GM21423 (cell line): ENCODE data around the gene ATG7.
A peak's percentile ranks its signal among the peaks of the same experiment; 100 is the strongest.
"Not testable (repeated sequence)": the region's sequence is repeated elsewhere in the genome, so short reads cannot be mapped to it uniquely, and the experiment has no call there.

Experiments
- ATAC-seq: cut with Tn5 transposase; IDR thresholded peaks from one replicate; pipeline ENCODE4 v1.9.1; 2021; ENCODE audit warnings: mild to moderate bottlenecking, moderate library complexity; ENCODE audit not compliant: unreplicated experiment

ATG7 gene

DNA sequence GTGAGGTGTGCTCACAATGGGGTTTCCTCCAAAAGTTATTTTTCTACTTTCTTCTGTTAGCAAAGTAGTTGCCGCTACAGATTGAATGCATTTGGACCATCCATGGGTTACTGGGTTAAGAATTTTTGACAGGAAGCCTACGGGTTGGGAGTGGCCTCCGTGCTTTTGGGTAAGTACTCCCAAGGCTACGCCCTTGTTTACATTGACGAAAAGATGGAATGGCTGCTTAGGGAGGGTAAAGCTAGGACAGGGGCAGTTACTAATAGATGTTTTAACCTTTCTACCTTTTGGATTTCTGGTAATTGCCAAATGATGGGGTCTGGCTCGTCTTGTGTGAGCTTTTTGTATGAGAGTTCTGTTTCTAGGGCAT lies 20.4 kb upstream of the ATG7 start:
- no peak for ATAC-seq

GRCh38 chr3:11254876-11255275 lies 17.3 kb upstream of the ATG7 start:
- no peak for ATAC-seq

- ATAC-seq = not testable (repeated sequence)
Observed at GRCh38 chr3:11255537-11255936, 16.7 kb upstream of the ATG7 start.

GRCh38 chr3:11258958-11259357 lies 13.2 kb upstream of the ATG7 start:
- no peak for ATAC-seq

GRCh38 chr3:11260460-11260859 lies 11.7 kb upstream of the ATG7 start:
- no peak for ATAC-seq

DNA sequence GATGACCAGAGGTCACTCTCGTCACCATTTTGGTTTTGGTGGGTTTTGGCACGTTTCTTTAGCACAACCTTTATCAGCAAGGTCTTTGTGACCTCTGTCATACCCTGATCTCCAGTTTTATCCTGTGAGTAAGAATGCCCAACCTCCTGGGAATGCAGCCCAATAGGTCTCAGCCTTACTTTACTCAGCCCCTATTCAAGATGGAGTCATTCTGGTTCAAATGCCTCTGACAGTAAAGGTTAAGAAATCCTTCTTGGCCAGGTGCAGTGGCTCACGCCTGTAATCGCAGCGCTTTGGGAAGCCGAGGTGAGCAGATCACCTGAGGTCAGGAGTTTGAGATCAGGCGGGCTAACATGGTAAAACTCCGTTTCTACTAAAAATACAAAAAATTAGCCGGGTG lies 3.2 kb upstream of the ATG7 start:
- ATAC-seq = no peak

DNA sequence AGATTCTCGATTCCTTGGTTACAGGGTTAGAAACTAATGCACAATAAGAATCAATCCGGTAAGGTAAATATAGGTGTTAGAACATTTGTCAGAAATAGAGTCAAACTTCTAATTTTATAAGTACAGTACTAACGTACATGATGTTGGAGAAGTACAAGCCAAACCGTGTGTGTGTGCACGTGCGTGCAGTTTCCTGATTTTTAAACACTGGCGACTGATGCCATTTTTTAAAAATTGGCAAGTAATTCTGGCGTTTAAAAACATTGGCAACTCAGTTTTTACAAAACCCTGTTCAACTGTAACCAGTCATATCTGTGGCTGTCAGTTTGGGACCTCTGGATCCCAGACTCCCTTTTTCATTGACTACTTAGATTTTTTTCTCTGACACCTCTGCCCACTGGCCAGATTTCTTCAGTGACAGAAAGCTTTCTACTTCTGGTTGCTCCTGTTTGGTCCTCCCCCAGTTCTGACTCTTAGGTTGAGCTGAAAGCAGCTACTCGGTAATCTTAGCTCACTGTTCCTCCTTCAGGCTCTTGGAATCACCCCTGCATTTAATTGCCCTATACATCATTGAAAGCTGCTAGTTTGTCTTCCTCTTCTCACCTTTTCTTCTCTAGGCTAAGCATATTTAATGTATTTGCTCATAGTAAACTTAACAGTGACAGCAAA lies 843 bp downstream of the ATG7 start:
- ATAC-seq = no peak

- no peak for ATAC-seq
Observed at GRCh38 chr3:11273891-11274291, 1.7 kb downstream of the ATG7 start.

GRCh38 chr3:11274566-11275142 lies 2.5 kb downstream of the ATG7 start:
- no peak for ATAC-seq

GRCh38 chr3:11275926-11276325 lies 3.7 kb downstream of the ATG7 start:
- no peak for ATAC-seq

DNA sequence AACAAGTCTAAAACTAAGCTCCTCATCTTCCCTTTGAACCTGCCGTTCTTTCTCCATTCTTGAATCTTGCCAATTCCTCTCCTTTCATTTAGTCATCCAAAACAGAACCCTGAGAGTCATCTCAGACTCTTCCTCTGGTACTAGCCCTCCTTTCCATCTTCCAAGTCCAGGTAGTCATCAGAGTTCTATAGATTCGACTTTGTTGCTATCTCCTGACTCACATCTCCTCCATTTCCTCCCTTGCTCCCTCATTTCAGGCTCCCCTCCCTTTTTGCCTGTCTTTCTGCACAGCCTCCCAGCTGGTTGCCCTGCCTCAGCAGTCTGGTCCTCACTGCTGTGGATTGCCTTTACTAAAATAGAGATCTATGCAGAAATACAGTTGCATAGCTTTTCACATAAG lies 4.7 kb downstream of the ATG7 start:
- no peak for ATAC-seq

DNA sequence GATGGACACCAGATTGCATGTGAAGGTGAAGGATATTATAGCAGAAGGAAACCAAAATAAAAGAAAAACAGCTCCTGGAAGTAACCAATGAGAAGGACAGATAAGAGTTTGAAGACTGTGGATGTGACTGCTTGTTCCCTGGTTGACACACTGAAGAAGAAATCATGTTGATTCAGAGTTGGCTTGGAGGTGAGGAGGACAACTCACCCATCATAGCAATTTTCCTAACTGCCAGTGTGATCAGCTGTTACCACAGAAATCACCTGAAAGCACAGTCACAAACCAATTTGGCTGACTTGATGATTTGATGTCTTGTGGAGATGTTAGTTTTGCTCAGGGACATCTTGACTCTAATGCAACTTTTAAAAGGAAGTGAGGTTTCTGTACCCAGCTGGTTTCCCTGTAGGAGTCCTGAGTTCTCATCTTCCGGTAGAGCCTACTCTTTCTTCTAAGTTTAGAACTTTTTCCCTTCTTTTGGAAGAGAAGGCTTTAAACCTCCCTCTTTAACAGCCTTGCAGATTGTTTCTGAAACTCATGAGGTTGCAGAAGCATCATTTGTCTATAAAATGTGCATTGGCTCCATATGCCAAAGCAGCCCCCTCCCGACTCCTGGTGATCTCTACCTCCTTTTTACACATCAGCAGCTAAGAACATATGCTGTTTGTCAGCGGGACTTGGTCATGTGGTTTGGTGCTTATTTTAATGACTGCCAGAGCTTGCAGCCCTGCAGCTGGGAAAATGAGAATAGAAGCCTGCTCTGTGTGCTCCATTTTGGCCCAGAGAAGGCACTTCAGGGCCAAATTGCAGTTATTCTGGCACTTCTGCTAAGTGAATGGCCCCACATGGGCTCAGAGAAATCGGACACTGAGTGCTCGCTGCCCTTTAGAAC lies 10.3 kb downstream of the ATG7 start:
- no peak for ATAC-seq

GRCh38 chr3:11283139-11283475 lies 10.9 kb downstream of the ATG7 start:
- ATAC-seq = no peak

DNA sequence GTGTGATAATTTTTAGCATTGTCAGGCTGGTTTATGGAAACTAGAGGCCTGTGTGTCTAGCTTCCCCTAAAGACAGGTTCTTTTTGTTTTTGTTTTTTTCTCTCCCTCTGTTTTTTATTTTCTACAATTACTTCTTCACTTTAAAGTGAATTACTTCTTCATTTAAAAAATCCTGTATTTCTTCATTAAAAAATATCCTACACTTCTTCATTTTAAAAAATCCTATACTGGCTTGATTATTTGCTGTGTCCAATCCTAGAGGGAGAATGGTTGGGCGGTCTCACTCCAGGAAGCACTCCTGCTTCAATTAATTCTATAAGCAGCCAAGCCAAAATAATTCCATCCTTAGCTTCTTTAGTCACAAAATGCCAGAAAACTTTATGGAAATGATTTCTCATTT lies 11.8 kb downstream of the ATG7 start:
- no peak for ATAC-seq

GRCh38 chr3:11285471-11285870 lies 13.3 kb downstream of the ATG7 start:
- ATAC-seq = no peak

DNA sequence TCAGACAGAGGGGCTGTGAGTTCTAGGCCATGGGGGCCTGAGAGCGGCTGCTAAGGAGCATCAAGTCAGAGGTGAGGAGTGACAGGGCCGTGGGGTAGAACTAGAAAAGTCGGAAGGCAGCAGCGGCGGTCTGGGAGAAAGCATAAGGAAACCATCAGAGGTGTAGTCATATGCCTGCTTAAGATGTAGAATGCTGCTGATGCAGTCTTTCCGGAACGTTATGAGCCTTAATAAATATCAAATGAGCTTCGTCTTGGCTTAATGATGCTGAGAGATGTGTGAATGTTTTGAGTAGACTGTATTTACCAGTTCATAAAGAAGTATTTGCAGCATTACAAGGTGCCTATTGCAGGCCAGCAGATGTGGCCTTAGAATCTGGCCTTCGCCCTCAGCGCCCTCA lies 15.2 kb downstream of the ATG7 start:
- ATAC-seq = no peak

DNA sequence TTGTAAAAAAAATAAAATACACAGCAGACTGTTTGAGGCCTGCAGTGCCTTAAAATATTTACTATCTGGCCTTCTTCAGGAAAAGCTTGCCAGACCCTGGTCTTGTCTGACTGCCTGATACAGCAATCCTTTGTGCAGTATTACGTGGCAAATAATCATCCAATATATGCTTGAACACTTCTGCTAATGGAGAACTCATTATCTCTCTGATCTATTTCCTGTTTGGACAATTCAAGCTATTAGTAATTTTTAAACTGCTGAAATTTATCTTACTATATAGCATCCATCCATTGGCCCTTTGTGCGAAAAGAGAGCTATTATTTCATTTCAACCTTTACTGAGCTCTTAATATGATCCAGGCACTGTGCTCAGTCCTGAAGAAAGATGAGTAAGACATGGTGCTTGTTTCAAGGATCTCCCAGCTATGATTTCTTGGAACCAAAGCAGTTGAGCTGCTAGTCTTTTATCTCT lies 15.9 kb downstream of the ATG7 start:
- ATAC-seq = no peak

DNA sequence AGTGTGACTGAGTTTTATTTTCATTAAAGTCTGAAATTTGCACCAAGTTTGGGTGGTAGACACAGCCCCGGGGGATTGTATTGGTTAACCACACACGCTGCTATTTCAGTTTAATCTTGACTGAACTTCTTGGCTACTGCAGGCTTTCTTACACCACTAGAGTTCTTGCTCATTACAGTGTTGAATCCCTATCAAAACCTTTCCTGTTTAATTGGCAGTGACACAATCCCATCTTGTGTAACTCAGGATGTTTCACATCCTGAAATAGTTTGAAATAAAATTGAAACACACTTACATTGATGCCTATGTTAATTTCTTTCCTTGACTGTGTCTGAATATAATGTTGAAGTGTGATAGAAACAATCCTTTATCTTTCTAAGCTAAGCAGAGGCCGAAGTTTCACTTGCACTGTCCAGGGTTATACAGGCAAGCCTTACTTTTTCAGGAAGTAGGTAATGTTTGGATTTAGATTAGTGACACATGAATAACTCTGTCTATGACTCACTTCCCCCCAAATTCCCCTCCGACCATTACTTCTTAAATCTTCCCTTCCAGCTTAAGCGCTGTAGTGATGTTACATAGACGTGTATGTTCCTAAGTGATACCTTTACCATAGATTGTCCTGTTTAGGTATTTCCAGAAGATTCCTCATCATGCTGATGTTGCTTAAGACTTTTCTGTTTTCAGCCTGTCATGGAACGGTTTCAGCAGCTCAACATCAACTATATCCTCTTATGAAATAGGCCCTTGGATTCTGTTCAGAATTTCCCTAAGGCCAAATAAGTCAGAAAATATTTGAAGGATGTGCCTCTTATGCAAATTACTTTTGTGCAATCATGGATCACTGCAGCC lies 16.8 kb downstream of the ATG7 start:
- ATAC-seq = peak; percentile 67

GRCh38 chr3:11289864-11290263 lies 17.7 kb downstream of the ATG7 start:
- no peak for ATAC-seq

GRCh38 chr3:11290743-11291680 lies 18.8 kb downstream of the ATG7 start:
- ATAC-seq = peak; percentile 42
